ENCODE results near the gene PTPRG.

- TF ChIP-seq, protein P1, sequence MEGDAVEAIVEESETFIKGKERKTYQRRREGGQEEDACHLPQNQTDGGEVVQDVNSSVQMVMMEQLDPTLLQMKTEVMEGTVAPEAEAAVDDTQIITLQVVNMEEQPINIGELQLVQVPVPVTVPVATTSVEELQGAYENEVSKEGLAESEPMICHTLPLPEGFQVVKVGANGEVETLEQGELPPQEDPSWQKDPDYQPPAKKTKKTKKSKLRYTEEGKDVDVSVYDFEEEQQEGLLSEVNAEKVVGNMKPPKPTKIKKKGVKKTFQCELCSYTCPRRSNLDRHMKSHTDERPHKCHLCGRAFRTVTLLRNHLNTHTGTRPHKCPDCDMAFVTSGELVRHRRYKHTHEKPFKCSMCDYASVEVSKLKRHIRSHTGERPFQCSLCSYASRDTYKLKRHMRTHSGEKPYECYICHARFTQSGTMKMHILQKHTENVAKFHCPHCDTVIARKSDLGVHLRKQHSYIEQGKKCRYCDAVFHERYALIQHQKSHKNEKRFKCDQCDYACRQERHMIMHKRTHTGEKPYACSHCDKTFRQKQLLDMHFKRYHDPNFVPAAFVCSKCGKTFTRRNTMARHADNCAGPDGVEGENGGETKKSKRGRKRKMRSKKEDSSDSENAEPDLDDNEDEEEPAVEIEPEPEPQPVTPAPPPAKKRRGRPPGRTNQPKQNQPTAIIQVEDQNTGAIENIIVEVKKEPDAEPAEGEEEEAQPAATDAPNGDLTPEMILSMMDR (IDR thresholded peaks at IDR 0.05), result no peak
- TF ChIP-seq EP300 (IDR thresholded peaks at IDR 0.05), result no peak
These were observed 107.0 kb downstream of the PTPRG start for GRCh38 chr3:61668317-61668864.

Measured in esophagus muscularis mucosa (tissue), 3 donors.